ENCODE measurements around the gene SPEG. TPM values are rescaled to one million over a fixed set of nuclear protein-coding genes. Genes with fewer than 3 reads are reported as not detected.

SPEG gene
- total RNA-seq (2021) (55.3 to 62.7 TPM (median 57.8 TPM) in 3 replicates), Bru-seq, nascent RNA (percentile 47 among the genes with signal in this experiment)
- long read RNA-seq, experiment 1, partial matches to known transcripts, result 24 of 84 reads
- long read RNA-seq, experiment 1, other reads (novel, unspliced or antisense), result 57 of 84 reads
- long read RNA-seq, experiment 2, partial matches to known transcripts, result 23 of 35 reads
- long read RNA-seq, experiment 2, other reads (novel, unspliced or antisense), result 11 of 35 reads
- long read RNA-seq, experiment 3, transcript SPEG-203 (5 exons, 1,457 nt), result major isoform, 5 of 9 reads
- long read RNA-seq, experiment 3, partial matches to known transcripts, result 1 of 9 reads
- long read RNA-seq, experiment 3, other reads (novel, unspliced or antisense), result 3 of 9 reads

DNA sequence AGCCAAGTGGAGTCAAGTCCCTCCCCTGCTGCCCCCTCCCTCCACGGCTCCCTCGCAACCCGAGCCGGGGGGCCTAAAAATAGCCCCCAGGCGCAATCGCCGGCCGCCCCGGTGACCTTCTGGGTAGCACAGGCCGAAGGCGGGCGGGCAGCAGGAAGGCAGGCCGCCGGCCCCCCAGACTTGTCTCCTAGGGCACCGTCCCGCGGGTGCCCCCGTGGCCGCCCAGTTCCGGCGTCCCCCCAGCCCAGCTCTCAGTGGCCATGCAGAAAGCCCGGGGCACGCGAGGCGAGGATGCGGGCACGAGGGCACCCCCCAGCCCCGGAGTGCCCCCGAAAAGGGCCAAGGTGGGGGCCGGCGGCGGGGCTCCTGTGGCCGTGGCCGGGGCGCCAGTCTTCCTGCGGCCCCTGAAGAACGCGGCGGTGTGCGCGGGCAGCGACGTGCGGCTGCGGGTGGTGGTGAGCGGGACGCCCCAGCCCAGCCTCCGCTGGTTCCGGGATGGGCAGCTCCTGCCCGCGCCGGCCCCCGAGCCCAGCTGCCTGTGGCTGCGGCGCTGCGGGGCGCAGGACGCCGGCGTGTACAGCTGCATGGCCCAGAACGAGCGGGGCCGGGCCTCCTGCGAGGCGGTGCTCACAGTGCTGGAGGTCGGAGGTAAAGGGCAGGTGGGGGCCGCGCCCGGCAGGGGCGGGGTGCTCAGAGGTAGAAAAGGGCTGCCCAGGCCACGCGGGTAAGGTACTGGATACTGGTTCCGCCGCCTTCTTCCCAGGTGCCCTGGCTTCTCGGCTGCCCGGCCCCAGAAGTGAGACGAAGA, at the start of gene SPEG:
Gene SPEG, plus strand, starts transcription at position 126 of the 808 bp plus-strand sequence. Its CDS starts 135 bp downstream, at position 261.
- H3K36me3 Mint-ChIP-seq, result no peaks in the 10 kb centered on the region
- H3K4me1 Mint-ChIP-seq, result peaks cover 8% of the 10 kb centered on the region
- peak within 1 kb of the TSS; percentile 71 for H3K4me3 Mint-ChIP-seq
- ATAC-seq, result peak; percentile 12
- H3K27ac Mint-ChIP-seq, result 0 out of 2 replicates have a peak within 1 kb of the TSS, but pooled peaks have one; percentile 33
- H3K9me3 Mint-ChIP-seq, result no peaks in the 10 kb centered on the region
- peaks cover 19% of the 10 kb centered on the region for H3K27me3 Mint-ChIP-seq (ENCODE audit: low read depth)
- ChIA-PET POLR2A (interaction anchor here (0.7 to 1.4 kb wide), 2 partner anchors 26 to 47 kb away, joined by 4 to 5 read pairs; partner anchors contain the start of gene DNPEP), CTCF (interaction anchor here (0.6 to 6.7 kb wide), 29 partner anchors 7 to 163 kb away, joined by 3 to 119 read pairs (median 12); partner anchors contain the start of genes CHPF, DES, DNPEP and GMPPA)
- DNase-seq (ENCODE audit: low spot score), result peak; percentile 44
- TF ChIP-seq, protein P1, sequence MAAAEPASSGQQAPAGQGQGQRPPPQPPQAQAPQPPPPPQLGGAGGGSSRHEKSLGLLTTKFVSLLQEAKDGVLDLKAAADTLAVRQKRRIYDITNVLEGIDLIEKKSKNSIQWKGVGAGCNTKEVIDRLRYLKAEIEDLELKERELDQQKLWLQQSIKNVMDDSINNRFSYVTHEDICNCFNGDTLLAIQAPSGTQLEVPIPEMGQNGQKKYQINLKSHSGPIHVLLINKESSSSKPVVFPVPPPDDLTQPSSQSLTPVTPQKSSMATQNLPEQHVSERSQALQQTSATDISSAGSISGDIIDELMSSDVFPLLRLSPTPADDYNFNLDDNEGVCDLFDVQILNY (CRISPR knock-in tag; IDR thresholded peaks at IDR 0.05), result peak; percentile 9; the same call in 1 of the 2 replicates
- no peak for TF ChIP-seq ETV6 (CRISPR knock-in tag; IDR thresholded peaks at IDR 0.05)
- TF ChIP-seq, protein P2, sequence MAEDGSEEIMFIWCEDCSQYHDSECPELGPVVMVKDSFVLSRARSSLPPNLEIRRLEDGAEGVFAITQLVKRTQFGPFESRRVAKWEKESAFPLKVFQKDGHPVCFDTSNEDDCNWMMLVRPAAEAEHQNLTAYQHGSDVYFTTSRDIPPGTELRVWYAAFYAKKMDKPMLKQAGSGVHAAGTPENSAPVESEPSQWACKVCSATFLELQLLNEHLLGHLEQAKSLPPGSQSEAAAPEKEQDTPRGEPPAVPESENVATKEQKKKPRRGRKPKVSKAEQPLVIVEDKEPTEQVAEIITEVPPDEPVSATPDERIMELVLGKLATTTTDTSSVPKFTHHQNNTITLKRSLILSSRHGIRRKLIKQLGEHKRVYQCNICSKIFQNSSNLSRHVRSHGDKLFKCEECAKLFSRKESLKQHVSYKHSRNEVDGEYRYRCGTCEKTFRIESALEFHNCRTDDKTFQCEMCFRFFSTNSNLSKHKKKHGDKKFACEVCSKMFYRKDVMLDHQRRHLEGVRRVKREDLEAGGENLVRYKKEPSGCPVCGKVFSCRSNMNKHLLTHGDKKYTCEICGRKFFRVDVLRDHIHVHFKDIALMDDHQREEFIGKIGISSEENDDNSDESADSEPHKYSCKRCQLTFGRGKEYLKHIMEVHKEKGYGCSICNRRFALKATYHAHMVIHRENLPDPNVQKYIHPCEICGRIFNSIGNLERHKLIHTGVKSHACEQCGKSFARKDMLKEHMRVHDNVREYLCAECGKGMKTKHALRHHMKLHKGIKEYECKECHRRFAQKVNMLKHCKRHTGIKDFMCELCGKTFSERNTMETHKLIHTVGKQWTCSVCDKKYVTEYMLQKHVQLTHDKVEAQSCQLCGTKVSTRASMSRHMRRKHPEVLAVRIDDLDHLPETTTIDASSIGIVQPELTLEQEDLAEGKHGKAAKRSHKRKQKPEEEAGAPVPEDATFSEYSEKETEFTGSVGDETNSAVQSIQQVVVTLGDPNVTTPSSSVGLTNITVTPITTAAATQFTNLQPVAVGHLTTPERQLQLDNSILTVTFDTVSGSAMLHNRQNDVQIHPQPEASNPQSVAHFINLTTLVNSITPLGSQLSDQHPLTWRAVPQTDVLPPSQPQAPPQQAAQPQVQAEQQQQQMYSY (CRISPR knock-in tag; IDR thresholded peaks at IDR 0.05), result peak; percentile 63
- TF ChIP-seq, protein P3, sequence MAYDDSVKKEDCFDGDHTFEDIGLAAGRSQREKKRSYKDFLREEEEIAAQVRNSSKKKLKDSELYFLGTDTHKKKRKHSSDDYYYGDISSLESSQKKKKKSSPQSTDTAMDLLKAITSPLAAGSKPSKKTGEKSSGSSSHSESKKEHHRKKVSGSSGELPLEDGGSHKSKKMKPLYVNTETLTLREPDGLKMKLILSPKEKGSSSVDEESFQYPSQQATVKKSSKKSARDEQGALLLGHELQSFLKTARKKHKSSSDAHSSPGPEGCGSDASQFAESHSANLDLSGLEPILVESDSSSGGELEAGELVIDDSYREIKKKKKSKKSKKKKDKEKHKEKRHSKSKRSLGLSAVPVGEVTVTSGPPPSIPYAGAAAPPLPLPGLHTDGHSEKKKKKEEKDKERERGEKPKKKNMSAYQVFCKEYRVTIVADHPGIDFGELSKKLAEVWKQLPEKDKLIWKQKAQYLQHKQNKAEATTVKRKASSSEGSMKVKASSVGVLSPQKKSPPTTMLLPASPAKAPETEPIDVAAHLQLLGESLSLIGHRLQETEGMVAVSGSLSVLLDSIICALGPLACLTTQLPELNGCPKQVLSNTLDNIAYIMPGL (CRISPR knock-in tag; IDR thresholded peaks at IDR 0.05), result 0 out of 2 replicates have a peak, but pooled peaks have one; percentile 50

DNA sequence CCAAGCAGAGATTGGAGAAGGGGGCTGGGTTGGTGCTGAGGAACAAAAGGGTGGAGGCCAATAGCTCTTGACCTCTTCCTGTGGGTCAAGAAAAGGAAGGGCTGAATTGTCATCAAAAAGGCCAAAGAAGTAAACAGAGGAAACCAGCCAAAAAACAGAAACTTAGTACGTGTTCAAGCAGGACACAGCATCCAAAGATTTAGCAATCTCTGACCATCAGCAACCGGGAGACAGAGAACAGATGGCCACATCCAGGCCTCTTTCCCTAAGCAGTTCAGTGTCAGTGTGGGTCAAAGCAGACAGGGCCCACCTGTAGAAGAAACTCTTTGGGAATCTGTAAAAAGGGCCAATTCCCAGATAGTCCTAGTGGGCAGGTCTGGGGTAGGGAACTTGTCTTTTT, 49.8 kb upstream of the SPEG start:
- CTCF ChIA-PET, result interaction anchor here (1.3 kb wide), 1 partner anchor 34 kb away, joined by 3 read pairs; no protein-coding TSS in a partner anchor
- POLR2A ChIA-PET, result interaction anchor here (0.7 kb wide), 1 partner anchor 32 kb away, joined by 3 read pairs; no protein-coding TSS in a partner anchor
- H3K27ac Mint-ChIP-seq, result no peak overlapping the region
- H3K36me3 Mint-ChIP-seq, result peaks cover 36% of the 10 kb centered on the region
- DNase-seq (ENCODE audit: low spot score), result no peak
- no peaks in the 10 kb centered on the region for H3K27me3 Mint-ChIP-seq (ENCODE audit: low read depth)
- TF ChIP-seq, protein P4, sequence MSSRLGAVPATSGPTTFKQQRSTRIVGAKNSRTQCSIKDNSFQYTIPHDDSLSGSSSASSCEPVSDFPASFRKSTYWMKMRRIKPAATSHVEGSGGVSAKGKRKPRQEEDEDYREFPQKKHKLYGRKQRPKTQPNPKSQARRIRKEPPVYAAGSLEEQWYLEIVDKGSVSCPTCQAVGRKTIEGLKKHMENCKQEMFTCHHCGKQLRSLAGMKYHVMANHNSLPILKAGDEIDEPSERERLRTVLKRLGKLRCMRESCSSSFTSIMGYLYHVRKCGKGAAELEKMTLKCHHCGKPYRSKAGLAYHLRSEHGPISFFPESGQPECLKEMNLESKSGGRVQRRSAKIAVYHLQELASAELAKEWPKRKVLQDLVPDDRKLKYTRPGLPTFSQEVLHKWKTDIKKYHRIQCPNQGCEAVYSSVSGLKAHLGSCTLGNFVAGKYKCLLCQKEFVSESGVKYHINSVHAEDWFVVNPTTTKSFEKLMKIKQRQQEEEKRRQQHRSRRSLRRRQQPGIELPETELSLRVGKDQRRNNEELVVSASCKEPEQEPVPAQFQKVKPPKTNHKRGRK (CRISPR knock-in tag; IDR thresholded peaks at IDR 0.05; ENCODE audit: borderline replicate concordance), result no peak
- TF ChIP-seq ZNF396 (CRISPR knock-in tag; IDR thresholded peaks at IDR 0.05; ENCODE audit: borderline replicate concordance) (no peak), GABPB1 (CRISPR knock-in tag; IDR thresholded peaks at IDR 0.05) (no peak), CREM (CRISPR knock-in tag; IDR thresholded peaks at IDR 0.05) (no peak), TEAD1 (CRISPR knock-in tag; IDR thresholded peaks at IDR 0.05) (no peak), RORB (CRISPR knock-in tag; IDR thresholded peaks at IDR 0.05) (no peak), SOX15 (CRISPR knock-in tag; IDR thresholded peaks at IDR 0.05) (no peak), GTF2I (CRISPR knock-in tag; conservative IDR thresholded peaks at IDR 0.05) (no peak), ZNF671 (CRISPR knock-in tag; IDR thresholded peaks at IDR 0.05) (no peak), ZNF423 (CRISPR knock-in tag; IDR thresholded peaks at IDR 0.05) (no peak), IRF2 (CRISPR knock-in tag; IDR thresholded peaks at IDR 0.05; ENCODE audit: borderline replicate concordance, low read depth) (no peak)
- TF ChIP-seq, protein P5, sequence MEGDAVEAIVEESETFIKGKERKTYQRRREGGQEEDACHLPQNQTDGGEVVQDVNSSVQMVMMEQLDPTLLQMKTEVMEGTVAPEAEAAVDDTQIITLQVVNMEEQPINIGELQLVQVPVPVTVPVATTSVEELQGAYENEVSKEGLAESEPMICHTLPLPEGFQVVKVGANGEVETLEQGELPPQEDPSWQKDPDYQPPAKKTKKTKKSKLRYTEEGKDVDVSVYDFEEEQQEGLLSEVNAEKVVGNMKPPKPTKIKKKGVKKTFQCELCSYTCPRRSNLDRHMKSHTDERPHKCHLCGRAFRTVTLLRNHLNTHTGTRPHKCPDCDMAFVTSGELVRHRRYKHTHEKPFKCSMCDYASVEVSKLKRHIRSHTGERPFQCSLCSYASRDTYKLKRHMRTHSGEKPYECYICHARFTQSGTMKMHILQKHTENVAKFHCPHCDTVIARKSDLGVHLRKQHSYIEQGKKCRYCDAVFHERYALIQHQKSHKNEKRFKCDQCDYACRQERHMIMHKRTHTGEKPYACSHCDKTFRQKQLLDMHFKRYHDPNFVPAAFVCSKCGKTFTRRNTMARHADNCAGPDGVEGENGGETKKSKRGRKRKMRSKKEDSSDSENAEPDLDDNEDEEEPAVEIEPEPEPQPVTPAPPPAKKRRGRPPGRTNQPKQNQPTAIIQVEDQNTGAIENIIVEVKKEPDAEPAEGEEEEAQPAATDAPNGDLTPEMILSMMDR (IDR thresholded peaks at IDR 0.05), result no peak
- TF ChIP-seq, protein P6, sequence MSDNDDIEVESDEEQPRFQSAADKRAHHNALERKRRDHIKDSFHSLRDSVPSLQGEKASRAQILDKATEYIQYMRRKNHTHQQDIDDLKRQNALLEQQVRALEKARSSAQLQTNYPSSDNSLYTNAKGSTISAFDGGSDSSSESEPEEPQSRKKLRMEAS (CRISPR knock-in tag; IDR thresholded peaks at IDR 0.05), result no peak
- no peaks in the 10 kb centered on the region for H3K9me3 Mint-ChIP-seq
- ATAC-seq, result no peak
- peaks cover 7% of the 10 kb centered on the region for H3K4me1 Mint-ChIP-seq
- no peak overlapping the region for H3K4me3 Mint-ChIP-seq
